Stimulated activated CD8-positive, alpha-beta memory T cell treated with anti-CD3 and anti-CD28 coated beads, Interleukin-7, amount 100 ng/mL, for 48 hours (primary cell): ENCODE data around the gene GPR31.
"Not testable (repeated sequence)": the region's sequence is repeated elsewhere in the genome, so short reads cannot be mapped to it uniquely, and the experiment has no call there.

Experiments
- DNase-seq, 2 donors: peaks; one replicate each; pipeline ENCODE4 v3.0.0-alpha.2; 2020; ENCODE audit warnings: low read depth in 1 of 2; ENCODE audit errors: extremely low read depth in 1 of 2

GPR31 gene, protein sequence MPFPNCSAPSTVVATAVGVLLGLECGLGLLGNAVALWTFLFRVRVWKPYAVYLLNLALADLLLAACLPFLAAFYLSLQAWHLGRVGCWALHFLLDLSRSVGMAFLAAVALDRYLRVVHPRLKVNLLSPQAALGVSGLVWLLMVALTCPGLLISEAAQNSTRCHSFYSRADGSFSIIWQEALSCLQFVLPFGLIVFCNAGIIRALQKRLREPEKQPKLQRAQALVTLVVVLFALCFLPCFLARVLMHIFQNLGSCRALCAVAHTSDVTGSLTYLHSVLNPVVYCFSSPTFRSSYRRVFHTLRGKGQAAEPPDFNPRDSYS

DNA sequence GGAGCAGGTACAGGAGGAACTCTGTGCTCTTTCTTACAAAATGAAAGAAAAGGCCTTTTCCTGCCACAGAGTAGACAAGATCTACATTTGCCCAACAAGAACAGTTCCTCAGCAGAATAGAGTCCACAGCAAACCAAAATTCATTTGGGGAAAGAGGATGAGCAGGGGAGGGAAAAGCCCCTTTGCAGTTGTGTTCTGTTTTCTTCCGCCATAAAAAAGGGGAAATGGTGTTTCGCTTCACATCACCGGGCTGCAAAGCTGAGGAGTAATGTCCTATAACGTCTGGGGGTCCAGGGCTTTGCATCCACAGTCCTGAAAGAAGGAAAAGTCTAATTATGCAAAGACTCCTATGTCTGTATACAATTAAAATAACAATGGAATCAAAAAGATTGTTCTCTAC lies at the start of gene GPR31:
TSS of gene GPR31 (minus strand) at position 118 of the 400 bp plus-strand sequence. CDS start 149 bp downstream, outside the sequence.
- DNase-seq, result no peak

DNA sequence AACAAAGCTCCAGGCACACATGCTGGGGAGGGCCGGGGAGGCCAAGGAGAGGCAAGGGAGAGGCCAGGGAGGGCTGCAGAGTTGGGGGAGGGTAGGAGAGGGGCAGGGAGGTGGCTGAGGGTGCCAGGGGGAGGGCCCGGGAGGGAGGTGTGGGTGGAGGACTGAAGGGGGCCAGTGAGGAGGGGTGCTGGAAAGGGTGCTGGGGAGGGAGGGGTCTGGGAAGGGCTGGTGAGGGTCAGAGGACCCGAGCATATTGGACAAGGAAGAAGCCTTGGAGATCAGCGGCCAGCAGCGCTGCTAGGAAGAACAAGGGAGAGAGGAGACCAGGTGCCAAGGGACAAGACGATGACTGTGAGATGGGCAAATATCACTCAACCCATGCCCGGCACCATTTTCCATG lies 49.7 kb upstream of the GPR31 start:
- DNase-seq, result no peak

DNA sequence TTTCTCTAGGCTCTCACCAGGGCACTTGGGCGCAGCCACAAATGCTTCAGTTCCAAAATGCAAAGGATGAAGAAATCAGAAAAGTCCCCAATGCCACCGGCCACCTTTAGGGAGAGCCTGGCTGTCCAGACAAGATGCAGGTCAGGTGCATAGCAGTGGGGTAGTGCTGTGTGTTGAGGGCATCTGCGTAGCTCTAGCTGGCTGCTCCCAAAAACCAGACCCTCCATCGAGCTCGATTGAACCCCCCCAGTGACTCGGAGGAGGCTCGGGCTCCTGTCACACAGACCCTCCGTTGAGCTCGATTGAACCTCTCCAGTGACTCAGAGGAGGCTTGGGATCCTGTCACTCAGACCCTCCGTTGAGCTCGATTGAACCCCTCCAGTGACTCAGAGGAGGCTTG lies 47.5 kb upstream of the GPR31 start:
- DNase-seq, result not testable (repeated sequence)

DNA sequence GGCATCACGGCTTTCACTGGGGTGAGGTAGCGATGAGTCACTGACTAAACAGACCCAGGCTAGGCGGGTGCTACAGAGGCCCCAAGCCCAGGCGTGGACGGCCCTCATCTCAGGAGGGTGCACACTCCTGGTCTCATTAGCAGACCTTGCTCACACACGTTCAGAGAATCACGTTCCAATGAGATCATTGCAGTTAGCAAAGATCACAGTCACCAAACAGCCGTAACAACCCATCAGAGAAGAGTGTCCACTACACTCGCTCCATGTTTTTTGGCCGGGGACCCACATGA lies 46.2 kb upstream of the GPR31 start:
- DNase-seq, result not testable (repeated sequence)

DNA sequence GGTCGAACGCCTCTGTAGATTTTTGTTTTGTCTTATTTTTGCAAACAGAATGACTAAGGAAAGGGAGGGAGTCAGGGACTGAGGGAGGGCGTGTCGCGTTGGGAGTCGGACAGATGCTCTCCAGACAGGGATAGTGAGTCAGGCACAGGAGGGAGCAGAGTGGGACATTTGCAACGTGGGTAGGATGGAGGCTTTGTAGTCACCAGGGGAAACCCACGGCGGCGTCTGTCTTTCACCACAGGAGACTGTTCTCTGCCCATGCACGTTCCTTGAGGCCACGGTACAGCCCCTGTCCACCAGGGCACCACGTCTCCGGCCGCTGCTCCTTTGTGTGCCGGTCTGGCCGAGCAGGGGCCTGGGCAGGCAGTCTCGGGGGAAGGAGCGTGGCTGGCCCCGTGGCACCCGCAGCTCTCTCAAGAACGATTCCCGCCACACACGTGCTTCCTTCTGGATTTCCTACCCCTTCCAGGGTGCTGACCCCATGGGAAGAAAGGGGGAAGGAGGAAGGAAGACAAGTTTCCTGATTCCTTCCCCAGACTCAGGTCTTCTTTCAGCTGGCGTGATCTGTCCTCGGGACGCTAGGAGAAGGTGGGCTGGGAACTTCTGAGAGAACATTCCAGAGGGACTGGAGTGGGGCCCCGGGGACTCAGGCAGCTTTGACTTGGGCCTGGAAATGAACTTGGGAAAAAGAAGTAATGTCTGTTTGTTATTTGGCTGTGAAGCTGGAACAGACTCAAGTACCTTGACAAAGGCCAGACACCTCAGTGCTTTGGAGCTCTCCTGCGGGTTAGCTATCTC lies 45.7 kb upstream of the GPR31 start:
- DNase-seq, result not testable (repeated sequence)

DNA sequence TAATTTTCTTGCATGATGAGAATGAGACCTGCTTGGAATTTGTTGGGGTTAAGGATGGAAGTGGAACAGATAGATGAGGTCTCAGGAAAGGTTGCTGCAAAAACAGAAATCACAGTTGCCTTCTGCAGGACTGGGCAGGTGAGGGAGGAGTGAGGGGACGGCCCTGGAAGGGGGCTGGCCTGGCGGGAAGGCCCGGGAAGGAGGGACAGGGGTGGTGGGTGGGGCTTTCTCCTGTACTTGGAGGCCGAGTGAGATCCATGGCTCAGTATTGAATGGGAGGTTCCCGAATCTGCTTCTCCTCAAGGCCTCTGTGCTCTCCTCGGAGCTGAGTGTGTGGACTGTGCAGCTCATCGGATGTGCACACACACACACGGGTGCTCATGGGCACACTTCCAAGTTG lies 44.8 kb upstream of the GPR31 start:
- DNase-seq, result not testable (repeated sequence)

DNA sequence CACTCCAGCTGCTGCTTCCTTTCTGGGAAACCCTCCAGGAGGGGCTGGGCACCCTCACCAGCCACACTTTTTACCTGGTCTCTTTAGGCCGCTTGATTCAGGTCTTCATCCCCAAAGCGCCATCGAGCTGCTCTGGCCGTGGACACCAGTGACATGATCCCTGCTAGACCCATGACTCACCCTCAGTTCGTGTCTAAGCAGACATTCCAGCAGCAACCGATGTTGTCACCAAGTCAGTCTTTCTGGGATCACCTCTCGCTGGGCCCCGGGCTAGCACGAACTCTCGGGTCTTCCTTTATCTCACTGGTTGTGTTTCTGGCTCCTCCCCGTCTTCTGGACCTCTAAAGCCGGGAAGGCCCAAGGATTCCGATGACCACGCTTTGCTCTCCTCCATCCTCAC lies 43.0 kb upstream of the GPR31 start:
- no peak for DNase-seq

DNA sequence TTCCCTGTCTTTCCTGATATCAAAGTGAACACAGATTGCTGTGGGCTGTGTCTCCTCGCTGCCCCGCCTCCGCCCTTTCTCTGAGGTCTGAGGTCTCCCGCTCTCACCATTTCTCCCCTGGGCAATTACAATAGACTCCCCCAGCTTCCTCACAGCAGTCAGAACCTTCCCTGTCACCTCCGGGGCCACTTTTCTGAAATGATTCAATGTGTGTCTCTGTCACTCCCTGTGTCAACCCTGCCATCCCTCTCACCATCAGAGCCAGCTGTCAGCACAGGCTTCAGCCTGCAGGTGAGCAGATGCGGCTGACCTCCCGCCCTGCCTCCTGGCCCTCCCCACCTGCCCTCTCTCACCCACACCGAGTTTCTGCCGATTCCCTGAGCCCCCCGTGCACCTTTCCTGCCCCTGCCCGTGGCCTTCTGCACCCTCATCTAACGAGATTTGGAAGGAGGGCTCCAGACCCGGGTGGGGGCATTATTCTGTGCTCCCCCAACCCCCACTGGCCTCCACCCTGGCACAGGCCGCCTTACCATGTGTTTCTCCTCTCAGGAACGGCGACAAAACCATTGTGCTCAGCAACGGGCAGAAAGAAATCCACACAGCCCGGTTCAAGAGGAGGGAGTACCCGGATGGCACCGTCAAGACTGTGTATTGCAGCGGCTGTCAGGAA lies 38.3 kb upstream of the GPR31 start:
- DNase-seq, result not testable (repeated sequence)

DNA sequence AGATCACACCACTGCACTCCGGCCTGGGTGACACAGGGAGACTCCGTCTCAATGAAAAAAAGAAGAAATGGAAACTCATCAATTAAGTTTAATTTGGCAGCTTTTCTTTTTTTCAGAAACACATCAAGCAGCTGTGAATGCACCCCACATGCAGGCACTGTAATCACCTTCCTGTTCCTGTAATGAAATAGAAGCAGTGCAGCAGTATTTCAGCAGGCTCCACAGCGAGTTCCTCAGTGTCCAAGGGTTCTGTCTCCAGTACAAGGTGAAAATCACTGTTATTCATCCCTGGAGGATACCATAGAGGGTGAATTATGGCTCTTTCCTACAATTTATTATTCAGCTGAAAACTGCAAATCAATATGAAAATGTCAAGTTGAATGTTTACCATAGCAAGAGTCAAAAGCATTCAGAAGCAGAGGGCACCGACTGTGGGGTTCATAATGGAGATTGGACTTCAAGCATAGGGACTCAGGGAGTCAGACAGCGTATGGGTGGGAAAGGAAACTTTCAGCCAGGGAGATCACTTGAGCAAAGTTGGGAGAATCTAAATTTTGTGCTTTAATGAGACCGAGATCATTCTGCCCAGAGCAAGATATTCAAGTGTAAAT lies 35.8 kb upstream of the GPR31 start:
- not testable (repeated sequence) for DNase-seq

DNA sequence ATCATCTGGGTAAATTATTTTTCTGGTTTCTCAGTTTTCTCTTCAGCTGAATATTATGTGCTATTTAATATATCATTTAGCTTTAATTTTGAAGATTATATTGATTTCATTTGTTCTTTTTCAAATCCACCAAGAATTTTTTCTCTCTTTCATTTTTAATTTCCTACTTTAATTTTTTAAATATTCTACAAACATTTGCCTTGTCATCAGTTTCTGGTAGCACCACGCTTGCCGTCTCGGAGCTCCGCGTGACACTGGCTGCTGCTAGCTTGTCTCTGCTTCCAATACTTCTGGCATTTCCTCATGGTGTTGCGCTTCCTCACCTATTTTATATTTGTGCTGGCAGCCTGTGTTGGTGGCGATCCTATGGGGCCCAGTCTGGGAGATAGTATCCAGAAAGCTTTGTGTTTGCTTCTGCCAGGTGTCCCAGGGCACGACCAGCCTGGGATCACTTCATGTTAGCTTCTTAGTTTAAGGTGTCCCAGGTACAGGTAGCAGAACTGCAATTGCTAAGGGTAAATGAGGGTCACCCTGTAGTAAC lies 33.3 kb upstream of the GPR31 start:
- DNase-seq, result not testable (repeated sequence)

DNA sequence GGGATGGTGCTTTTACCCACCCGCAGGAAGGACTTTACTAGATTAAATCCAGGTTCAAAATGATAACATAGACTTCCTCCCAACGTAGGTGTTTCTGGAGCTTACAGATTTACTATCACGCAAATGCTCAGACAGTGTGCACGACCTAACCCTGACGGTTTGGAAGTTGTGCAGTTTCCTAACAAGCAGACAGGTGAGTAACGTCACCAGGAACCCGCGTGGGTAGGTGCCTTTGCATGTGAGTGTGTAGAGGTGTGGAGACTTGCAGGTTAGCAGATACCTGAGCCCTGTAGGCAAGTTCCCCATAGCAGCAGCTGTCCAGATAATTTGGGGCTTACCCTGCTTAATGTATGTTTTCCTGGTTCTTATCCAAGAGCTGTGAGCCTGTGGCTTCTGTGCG lies 29.5 kb upstream of the GPR31 start:
- not testable (repeated sequence) for DNase-seq

DNA sequence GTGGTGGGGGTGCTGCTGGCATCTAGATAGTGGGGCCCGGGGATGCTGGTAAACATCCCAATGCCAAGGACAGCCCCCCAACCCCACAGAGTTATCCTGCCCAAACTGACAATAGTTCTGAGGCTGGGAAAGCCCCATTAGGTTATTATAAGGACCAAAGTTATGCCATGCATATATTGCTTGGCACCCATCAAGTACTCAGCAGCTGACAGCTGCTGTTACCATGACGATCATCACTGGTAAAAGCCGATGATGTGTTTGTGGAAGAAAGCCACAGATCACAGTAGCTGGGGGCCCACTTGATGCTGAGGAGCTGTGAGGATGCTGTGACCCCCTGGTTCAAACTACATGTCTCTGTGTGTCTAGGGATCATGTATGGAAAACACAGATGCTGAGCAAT lies 27.3 kb upstream of the GPR31 start:
- DNase-seq, result not testable (repeated sequence)

DNA sequence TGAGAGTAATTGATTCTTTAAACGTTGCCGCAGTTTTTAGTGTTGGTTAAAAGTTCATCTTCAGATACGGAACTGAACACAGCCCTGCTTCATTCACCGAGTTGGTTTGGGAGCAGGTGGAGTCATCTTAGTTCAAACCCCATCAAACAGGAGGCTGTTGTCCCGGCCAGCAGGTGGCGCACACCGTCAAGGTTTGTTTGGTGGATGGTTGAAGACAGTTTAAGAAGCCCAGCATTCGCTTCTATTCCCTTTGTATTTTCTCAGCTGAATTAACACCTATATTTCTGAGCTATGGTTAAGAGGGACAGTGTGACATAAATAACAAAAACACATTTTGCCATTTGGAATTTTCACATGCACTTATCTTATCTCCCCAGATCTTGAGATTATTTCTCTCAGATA lies 25.1 kb upstream of the GPR31 start:
- DNase-seq, result not testable (repeated sequence)

DNA sequence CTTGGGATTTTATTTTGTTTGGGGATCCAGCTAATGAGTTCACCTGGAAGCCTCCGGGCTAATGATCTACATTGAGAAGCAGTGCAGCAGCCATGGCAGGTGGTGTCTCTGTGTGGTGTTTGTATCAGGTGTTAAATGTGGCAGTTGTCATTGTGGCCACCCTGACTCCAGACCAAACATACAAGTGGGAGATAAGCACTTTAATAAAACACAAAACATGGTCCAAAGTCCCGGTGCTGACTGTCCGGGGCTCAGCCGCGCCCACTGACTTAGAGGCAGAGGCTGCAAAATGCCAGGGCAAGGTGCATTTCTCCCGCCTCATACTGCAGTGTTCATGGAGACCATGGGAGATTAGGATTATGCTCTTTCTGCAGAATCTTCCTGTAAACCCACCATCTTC lies 23.6 kb upstream of the GPR31 start:
- DNase-seq, result not testable (repeated sequence)

DNA sequence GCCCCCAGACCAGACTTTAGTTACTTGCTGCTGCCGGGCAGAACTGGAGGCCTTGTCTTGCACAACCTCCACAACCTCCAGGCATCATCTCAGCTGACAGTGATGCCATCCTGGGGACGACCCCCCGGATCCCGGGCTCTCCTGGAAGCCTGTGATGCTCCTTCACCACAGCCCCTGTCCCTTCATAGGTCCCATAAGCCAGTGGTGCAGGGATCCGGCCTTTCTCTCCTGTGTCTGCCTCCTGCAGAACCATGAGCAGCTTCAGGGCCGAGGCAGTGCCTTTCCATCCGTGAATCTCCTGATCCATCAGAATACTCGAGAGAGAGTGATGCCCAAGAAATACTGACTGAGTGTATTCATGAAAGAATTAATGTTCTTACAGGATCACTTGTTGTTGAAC lies 22.3 kb upstream of the GPR31 start:
- not testable (repeated sequence) for DNase-seq

DNA sequence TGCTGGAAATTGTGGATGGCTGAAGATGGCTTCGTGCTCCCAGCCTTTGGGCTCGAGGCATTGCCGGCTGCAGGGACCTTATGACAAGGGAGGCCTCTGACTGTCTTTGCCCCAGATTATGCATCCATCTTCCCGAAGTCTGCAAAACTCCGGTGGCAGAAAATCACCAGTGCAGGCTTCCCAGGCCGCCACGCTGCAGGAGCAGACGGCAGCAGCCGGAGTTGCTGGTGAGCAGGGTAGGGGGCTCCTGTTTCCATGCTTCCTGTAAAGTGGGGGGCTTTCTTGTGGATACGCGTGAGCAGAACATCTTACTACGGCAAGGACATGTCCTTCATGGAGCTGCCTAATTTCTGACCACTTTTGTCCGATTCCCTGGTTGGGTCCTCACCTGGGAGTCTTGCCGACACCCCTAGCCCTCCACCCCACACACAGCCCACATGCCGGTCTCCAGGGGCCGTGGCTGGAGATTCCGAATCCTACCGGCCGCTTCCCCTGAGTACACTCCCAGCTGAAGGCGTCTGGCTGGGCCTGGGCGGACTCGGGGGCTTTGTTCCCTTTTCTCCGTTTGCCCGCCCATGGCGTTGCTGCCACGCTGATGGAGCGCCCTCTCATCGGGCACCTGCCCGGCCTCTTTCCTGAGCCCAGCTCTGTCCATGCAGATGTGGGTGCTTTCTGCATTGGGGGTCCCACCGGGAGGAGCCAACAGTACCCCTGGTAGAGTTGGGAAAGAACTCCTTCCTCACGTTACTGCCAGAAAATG lies 21.3 kb upstream of the GPR31 start:
- not testable (repeated sequence) for DNase-seq

DNA sequence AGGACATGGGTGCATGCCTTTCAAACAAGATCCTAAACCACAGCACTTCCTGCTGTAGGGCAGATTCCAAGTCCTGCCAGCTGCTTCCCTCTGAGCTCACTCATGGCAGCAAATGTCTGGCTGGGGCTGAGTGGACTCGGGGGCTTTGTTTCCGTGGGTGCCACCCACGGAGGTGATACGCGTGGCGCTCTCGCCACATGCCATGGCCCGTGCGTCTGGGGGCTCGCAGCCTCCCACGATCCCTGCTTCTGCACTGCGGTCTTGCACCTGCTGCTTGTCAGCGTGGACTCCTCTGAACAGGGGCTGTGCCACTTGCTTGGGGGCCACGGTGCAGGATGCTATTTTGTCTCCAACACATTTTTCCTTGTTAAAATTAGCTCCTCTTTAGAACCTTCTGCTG lies 19.5 kb upstream of the GPR31 start:
- not testable (repeated sequence) for DNase-seq

DNA sequence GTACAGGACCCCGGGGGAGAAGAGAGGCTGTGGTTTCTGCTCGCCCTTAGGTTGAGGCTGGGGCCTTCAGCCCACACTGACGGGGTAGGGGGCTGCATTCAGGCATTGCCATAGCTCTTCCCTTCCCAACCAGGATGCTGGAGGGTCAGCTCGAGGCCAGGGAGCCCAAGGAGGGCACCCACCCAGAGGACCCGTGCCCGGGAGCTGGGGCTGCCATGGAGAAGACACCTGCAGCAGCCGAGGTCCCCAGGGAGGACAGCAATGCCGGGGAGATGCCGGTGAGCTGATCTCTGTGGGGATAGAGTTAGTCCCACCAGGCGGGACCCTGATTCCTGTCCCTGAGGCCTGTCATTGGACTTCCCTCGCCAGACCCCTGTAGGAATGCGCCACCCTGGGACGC lies 14.2 kb upstream of the GPR31 start:
- DNase-seq, result not testable (repeated sequence)

DNA sequence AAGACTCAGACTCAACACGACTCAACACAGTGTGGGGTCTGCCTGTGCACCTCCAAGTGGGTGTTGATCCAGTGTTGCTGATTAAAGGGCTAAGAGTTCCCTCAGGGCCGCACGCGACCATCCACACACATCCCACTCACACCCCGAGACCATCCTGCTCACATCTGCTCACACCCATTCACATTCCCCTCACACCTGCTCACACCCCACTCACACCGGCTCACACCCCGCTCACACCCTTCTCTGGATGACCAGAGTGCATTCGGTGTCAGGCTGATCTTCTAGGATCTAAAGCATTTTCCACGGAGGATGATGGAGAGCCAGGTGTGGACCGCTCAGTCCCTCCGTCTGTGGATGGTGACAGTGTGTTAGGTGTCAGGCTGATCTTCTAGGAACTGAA lies 13.5 kb upstream of the GPR31 start:
- DNase-seq, result not testable (repeated sequence)

DNA sequence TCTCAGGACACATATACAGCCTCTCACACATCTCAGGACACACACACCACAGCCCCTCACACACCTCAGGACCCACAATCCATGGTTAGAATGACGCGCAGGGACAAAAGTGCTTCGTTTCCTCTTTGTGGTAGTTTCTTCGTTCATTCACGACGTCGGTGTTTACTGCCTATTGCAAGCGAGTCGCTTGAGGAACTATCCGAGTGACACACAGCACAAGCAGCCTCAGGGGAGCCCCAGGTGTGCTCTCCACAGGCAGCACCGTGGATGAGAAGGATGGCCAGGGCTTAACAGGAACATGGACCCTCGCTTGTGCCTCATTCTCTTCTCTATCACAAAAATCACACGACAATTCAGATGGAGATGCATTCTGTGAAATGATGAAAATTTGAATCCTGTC lies 12.1 kb upstream of the GPR31 start:
- DNase-seq, result not testable (repeated sequence)
